OCI-LY1 (cell line): ENCODE data around the gene THUMPD1.

Source experiments
- H2AFZ ChIP-seq: fragments of 200-600 bp; sonication (generic), shearing (Covaris generic); 2 replicates; pipeline ENCODE4 v1.6.0; 2014; ENCODE audit warnings: antibody characterized with exemption, mild to moderate bottlenecking, low read length
- H3F3A ChIP-seq: fragments of 200-600 bp; sonication (generic), shearing (Covaris generic); 2 replicates; pipeline ENCODE4 v1.6.0; 2014; ENCODE audit warnings: mild to moderate bottlenecking, antibody characterized with exemption, low read length, moderate library complexity; ENCODE audit not compliant: insufficient read depth
- H3K27ac ChIP-seq: fragments of 200-600 bp; sonication (generic); 2 replicates; pipeline ENCODE4 v1.5.1; 2014; ENCODE audit warnings: low read length, mixed run types, mild to moderate bottlenecking, low read depth; ENCODE audit not compliant: poor library complexity, severe bottlenecking
- H3K27me3 ChIP-seq: fragments of 200-600 bp; sonication (generic); 2 replicates; pipeline ENCODE4 v1.6.0; 2014; ENCODE audit warnings: antibody characterized with exemption, mild to moderate bottlenecking, low read length, moderate library complexity; ENCODE audit not compliant: insufficient read depth
- H3K36me3 ChIP-seq: fragments of 200-600 bp; sonication (generic); 2 replicates; pipeline ENCODE4 v1.6.1; 2014; ENCODE audit warnings: mild to moderate bottlenecking, antibody characterized with exemption, low read length, moderate library complexity, mixed read lengths; ENCODE audit not compliant: insufficient read depth
- H3K4me1 ChIP-seq: fragments of 200-600 bp; sonication (generic); 2 replicates; pipeline ENCODE4 v1.5.1; 2014; ENCODE audit warnings: mild to moderate bottlenecking, low read length, moderate library complexity; ENCODE audit not compliant: insufficient read depth, severe bottlenecking
- H3K4me2 ChIP-seq: fragments of 200-600 bp; sonication (generic), shearing (Covaris generic); 2 replicates; pipeline ENCODE4 v1.6.1; 2014; ENCODE audit warnings: low read length
- H3K4me3 ChIP-seq: fragments of 200-600 bp; sonication (generic); 2 replicates; pipeline ENCODE4 v1.5.1; 2014; ENCODE audit warnings: low read length, low read depth, mild to moderate bottlenecking, mixed read lengths; ENCODE audit not compliant: poor library complexity, severe bottlenecking
- H3K79me2 ChIP-seq: fragments of 200-600 bp; shearing (Covaris generic); 2 replicates; pipeline ENCODE4 v1.6.1; 2016; ENCODE audit warnings: mixed run types, low read length, mixed read lengths; ENCODE audit not compliant: insufficient read depth
- H3K9ac ChIP-seq: fragments of 200-600 bp; sonication (generic), shearing (Covaris generic); 2 replicates; pipeline ENCODE4 v1.6.1; 2014; ENCODE audit warnings: mild to moderate bottlenecking, low read length, mixed read lengths
- H3K9me2 ChIP-seq: fragments of 200-600 bp; sonication (generic), shearing (Covaris generic); 2 replicates; pipeline ENCODE4 v1.6.1; 2014; ENCODE audit warnings: low read depth, mild to moderate bottlenecking, low read length, mixed read lengths
- H3K9me3 ChIP-seq: fragments of 200-600 bp; shearing (Covaris generic); 2 replicates; pipeline ENCODE4 v1.6.1; 2014; ENCODE audit warnings: low read length, mixed read lengths
- H4K20me1 ChIP-seq: fragments of 200-600 bp; sonication (generic), shearing (Covaris generic); 2 replicates; pipeline ENCODE4 v1.6.0; 2016; ENCODE audit warnings: mild to moderate bottlenecking, low read length; ENCODE audit not compliant: insufficient read depth
- CTCF ChIP-seq: fragments of 200-600 bp; sonication (generic), shearing (Covaris generic); IDR thresholded peaks from 2 replicates; pipeline ENCODE4 v1.5.1; 2017; ENCODE audit warnings: mild to moderate bottlenecking, antibody characterized with exemption, low read length, moderate library complexity, mixed read lengths
- EZH2 ChIP-seq: fragments of 200-600 bp; sonication (generic), shearing (Covaris generic); IDR thresholded peaks from 2 replicates; pipeline ENCODE4 v1.8.0; 2017; ENCODE audit warnings: borderline replicate concordance, mixed run types, mild to moderate bottlenecking, antibody characterized with exemption, low read length, moderate library complexity, mixed read lengths

Gene THUMPD1

GRCh38 chr16:20740901-20741521, 607 bp downstream of the THUMPD1 start:
- Histone ChIP-seq H3K36me3 (peaks cover 30% of the 10 kb centered on the region), H2AFZ (no peak overlapping the region), H3K9me3 (no peaks in the 10 kb centered on the region), H3K27ac (peak overlapping the region; percentile 77), H3K9me2 (no peaks in the 10 kb centered on the region), H3K4me2 (peak overlapping the region; percentile 92), H3K4me1 (peaks cover 13% of the 10 kb centered on the region), H3F3A (no peaks in the 10 kb centered on the region), H3K79me2 (peaks cover 13% of the 10 kb centered on the region), H4K20me1 (peaks cover 3% of the 10 kb centered on the region), H3K9ac (peak overlapping the region; percentile 94), H3K27me3 (no peaks in the 10 kb centered on the region), H3K4me3 (peak overlapping the region; percentile 76)
- no peak for TF ChIP-seq CTCF

- Histone ChIP-seq H3K9me3 (no peaks in the 10 kb centered on the region), H3K27ac (peak overlapping the region; percentile 26), H3K4me3 (peak overlapping the region; percentile 76), H3K36me3 (peaks cover 37% of the 10 kb centered on the region), H4K20me1 (peaks cover 3% of the 10 kb centered on the region), H3K27me3 (no peaks in the 10 kb centered on the region), H3K79me2 (peaks cover 13% of the 10 kb centered on the region), H3F3A (no peaks in the 10 kb centered on the region), H3K9me2 (no peaks in the 10 kb centered on the region), H3K4me2 (peak overlapping the region; percentile 92), H3K4me1 (peaks cover 13% of the 10 kb centered on the region), H2AFZ (no peak overlapping the region), H3K9ac (peak overlapping the region; percentile 94)
- peak; percentile 57 for TF ChIP-seq CTCF
- no peak for TF ChIP-seq EZH2
Observed at GRCh38 chr16:20740007-20740883, 1.4 kb downstream of the THUMPD1 start.

GRCh38 chr16:20735490-20735889, 6.1 kb downstream of the THUMPD1 start:
- H3K9ac ChIP-seq: no peak overlapping the region
- H3F3A ChIP-seq: no peaks in the 10 kb centered on the region
- H3K27me3 ChIP-seq: no peaks in the 10 kb centered on the region
- H3K4me2 ChIP-seq: no peak overlapping the region
- H2AFZ ChIP-seq: no peak overlapping the region
- no peaks in the 10 kb centered on the region for H3K9me3 ChIP-seq
- no peak for TF ChIP-seq CTCF
- peaks cover 7% of the 10 kb centered on the region for H3K79me2 ChIP-seq
- H3K4me1 ChIP-seq: peaks cover 8% of the 10 kb centered on the region
- H3K27ac ChIP-seq: no peak overlapping the region
- H3K4me3 ChIP-seq: no peak overlapping the region
- no peaks in the 10 kb centered on the region for H3K9me2 ChIP-seq
- H3K36me3 ChIP-seq: peaks cover 50% of the 10 kb centered on the region
- peaks cover under 1% of the 10 kb centered on the region; the same call in 1 of the 2 replicates for H4K20me1 ChIP-seq
